ENCODE data around the gene ARHGEF10L.
A peak's percentile ranks its signal among the peaks of the same experiment; 100 is the strongest.
"Not testable (repeated sequence)": the region's sequence is repeated elsewhere in the genome, so short reads cannot be mapped to it uniquely, and the experiment has no call there.

ARHGEF10L gene, protein sequence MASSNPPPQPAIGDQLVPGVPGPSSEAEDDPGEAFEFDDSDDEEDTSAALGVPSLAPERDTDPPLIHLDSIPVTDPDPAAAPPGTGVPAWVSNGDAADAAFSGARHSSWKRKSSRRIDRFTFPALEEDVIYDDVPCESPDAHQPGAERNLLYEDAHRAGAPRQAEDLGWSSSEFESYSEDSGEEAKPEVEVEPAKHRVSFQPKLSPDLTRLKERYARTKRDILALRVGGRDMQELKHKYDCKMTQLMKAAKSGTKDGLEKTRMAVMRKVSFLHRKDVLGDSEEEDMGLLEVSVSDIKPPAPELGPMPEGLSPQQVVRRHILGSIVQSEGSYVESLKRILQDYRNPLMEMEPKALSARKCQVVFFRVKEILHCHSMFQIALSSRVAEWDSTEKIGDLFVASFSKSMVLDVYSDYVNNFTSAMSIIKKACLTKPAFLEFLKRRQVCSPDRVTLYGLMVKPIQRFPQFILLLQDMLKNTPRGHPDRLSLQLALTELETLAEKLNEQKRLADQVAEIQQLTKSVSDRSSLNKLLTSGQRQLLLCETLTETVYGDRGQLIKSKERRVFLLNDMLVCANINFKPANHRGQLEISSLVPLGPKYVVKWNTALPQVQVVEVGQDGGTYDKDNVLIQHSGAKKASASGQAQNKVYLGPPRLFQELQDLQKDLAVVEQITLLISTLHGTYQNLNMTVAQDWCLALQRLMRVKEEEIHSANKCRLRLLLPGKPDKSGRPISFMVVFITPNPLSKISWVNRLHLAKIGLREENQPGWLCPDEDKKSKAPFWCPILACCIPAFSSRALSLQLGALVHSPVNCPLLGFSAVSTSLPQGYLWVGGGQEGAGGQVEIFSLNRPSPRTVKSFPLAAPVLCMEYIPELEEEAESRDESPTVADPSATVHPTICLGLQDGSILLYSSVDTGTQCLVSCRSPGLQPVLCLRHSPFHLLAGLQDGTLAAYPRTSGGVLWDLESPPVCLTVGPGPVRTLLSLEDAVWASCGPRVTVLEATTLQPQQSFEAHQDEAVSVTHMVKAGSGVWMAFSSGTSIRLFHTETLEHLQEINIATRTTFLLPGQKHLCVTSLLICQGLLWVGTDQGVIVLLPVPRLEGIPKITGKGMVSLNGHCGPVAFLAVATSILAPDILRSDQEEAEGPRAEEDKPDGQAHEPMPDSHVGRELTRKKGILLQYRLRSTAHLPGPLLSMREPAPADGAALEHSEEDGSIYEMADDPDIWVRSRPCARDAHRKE (N-terminal part only)

DNA sequence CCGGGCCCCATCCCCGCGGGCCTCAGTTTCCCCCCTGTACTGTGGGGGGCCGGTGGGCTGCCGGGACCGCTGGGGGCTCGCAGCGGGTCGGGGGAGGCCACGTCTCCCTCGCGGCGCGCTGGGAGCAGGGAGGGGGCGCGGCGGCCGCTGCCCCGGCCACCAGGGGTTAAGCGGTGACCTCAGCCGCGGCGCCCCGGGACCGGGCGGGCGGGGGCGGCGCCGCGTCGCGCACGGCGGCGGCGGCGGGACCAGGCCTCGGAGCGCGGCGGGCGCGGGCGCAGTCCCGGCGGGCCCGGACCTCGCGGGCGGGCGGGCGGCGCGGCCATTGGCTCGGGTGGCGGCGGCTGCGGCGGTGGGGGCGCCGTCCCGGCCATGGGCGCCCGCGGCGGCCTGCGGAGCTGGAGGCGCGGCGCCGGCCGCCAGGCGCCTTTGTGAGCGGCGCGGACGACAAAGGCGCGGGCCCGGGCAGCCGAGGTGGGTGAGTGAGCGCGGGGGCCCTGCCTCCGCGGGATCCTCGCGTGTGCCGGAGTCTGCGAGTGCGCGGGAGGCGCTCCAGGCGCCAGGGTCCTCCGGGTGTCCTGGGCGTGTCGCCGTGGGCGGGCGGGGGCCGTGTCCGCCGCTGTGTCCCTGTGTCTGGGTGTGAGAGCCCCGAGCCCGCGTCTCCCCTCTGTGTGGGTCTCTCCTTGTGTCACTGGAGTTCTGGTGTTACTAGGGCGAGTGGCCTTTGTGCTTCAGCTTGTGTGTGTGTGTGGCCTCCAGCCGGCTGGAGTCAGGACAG is at the start of gene ARHGEF10L:
ARHGEF10L (plus strand) TSS at position 222 of the 778 bp plus-strand sequence. CDS start 40,898 bp downstream, outside the sequence.
- DNase-seq, result no peak

DNA sequence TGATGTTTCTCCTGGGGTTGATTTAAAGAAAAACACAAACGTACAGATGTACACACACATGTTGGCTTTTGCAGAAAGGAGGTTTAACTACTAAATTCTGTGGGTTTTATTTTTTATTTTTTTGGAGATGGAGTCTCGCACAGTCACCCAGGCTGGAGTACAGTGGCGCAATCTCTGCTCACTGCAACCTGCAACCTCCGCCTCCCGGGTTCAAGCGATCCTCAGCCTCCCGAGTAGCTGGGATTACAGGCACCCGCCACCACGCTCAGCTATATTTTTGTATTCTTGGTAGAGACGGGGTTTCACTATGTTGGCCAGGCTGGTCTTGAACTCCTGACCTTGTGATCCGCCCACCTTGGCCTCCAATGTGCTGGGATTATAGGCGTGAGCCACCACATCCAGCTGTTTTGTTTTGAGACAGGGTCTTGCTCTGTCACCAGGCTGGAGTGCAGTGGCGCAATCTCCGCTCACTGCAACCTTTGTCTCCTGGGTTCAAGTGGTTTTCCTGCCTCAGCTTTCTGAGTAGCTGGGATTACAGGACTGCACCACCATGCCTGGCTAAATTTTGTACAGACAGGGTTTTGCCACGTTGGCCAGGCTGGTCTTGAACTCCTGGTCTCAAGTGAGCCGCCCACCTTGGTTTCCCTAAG is 49.6 kb upstream of the ARHGEF10L start:
- DNase-seq, result not testable (repeated sequence)

DNA sequence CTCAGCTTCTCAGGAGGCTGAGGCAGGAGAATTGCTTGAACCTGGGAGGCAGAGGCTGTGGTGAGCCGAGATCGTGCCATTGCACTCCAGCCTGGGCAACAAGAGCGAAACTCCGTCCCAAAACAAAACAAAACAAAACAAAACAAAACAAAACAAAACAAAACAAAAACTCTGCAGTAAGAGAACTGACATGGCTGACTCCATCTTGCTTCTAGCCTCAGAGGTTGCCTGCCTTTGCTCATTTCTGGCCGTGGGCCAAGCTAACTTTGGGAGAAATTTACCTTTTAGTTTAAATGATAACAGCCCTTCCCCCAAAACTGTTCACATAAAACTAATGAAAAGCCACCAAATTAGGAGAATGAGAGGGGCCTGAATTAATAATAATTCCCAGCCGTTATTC is 48.8 kb upstream of the ARHGEF10L start:
- DNase-seq, result not testable (repeated sequence)

DNA sequence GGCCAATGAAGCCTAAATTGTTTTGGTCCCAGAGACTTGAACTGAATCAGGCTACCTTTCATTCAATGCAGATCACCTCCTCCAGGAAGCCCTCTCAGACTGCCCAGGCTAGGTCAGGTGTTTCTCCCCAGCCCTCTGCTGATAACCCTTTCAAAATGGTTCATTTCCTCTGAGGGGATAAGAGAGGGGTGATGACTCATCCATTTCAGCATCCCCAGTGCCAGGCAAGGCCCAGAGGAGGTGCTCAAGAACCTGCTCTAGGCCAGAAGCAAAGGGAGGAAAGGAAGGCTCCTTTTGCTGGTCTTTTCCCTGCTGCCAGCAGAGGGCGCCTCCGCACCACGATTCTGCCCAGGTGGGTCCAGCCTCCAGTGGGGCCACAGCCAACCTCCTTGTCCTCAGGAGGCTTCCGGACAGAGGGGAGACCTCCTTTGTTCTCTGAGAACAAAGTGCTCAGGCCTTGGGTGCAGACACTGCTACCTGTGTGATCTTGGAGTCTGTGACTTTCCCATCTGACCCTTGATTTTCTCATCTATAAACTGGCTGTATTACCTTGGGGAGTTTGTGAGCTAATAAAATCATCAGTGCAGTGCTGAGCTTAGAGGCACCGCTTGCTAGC is 45.3 kb upstream of the ARHGEF10L start:
- peak; percentile 51 for DNase-seq

DNA sequence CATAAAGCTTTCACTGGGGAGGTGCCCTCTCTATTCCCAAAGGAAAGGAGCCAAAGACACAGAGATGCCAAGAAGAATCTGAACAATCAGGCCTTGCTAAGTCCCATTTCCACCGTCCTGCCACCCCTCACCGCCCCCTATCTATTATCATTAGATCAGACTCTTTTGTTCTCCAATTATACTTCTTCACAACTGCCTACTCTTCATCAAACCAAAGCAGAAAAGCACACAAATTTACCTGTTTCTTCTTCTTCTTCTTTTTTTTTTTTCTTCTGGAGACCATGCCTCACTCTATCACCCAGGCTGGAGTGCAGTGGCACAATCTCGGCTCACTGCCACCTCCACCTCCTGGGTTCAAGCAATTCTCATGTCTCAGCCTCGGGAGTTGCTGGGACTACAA is 43.1 kb upstream of the ARHGEF10L start:
- no peak for DNase-seq

DNA sequence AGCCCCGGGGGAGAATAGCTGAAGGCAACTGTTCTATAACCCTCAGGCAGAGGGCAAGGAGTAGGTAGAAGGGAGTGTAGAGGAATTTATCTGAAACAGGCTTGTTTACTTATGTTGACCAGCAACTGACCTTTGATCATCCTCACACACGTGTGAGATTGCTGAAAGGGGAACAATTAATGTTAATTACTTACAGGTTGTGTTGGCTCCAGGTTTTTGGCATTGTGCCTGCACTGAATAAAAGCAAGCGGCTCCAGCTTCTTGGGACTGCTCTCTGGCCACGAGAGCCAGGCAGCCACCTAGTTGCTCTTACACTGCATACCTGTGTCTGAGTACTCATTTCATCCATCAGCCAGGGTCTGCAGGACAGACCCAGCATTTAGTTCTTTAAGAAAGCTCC is 41.3 kb upstream of the ARHGEF10L start:
- no peak for DNase-seq

DNA sequence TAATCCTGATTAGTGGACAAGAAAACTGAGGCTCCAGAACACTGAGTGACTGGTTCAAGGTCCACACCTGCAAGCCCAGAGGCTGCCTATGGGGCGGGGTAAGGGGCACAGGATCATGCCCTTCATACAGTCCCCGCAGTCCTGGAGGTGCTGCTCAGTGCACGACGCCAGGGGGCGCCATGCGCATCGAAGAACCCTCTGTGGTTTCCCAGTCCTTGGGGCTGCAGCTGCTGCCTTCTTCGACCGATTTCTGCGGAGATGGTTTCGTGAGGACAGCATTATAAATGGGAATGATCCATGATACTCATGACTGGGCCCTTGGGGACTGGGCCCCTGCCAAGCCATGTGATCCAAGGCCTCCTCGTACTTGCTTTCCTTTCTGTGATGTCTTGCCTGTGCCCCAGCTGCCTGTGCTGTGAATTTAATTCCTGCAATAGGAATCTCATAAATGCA is 37.1 kb upstream of the ARHGEF10L start:
- peak; percentile 55 for DNase-seq

DNA sequence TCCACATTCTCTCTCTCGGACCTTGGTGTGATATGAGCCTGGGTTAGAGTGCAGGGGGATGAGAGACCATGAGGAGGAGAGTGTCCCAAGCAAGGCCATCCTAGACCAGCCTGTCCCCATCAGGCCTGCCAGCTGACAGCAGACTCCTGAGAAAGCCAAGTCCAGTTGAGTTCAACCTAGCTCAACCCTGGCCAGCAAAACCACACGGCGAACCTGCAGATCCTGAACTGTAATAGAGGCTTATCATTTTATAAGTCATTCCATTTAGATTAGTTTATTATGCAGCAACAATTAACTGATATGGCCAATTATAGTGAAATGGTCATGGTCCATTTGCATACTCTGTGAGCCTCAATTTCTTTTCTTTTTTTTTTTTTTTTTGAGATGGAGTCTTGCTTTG is 36.4 kb upstream of the ARHGEF10L start:
- no peak for DNase-seq

DNA sequence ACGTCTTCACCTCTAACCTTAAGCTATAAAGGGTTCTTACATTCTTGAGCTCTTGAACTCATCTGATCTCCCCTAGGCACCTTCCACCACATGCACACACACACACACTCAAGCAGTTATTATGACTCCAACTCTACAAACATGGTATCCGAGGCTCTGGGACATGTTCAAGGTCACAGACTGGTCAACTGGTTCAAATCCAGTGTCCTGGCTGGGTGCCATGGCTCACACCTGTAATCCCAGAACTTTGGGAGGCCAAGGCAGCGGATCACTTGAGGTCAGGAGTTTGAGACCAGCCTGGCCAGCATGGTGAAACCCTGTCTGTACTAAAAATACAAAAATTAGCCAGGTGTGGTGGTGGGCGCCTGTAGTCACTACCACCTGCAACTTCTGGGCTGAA is 32.3 kb upstream of the ARHGEF10L start:
- DNase-seq, result not testable (repeated sequence)

DNA sequence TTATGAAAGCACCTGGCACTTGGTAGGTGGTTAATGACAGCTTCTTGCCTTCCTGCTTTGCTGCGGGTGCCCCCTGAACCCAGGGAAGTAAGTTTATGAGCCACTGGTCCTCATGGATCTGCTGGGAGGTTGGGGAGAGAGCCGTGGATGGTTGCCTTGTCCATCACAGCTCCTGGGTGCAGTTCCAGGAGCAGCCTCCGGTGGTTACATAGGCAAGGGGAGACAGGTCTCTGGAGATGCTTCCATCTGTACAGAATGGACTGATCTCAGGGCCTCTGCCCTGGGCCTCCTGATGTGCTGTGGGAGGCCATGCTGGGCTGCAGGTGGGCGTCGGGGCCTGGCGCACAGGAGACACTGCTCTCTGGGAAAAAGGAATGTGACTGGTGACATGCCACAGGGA is 31.6 kb upstream of the ARHGEF10L start:
- DNase-seq, result no peak

DNA sequence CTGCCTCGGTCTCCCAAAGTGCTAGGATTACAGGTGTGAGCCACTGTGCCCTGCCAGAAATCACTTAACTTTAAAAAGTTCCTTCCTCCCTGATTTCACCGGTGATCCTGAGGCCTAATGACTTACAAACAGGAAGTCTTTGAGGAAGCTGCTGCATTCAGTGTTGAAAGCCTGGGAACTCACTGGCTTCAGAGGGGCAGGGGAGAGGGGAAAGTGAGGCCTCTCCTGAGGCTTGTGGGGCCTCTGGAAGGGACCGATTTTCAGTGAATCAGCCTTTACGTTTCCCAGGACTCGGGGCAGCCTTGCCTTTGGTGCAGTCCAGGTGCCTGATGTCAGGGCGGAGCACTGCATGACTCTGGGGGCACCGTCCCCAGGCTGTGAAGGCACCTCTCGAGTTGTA is 30.1 kb upstream of the ARHGEF10L start:
- no peak for DNase-seq

DNA sequence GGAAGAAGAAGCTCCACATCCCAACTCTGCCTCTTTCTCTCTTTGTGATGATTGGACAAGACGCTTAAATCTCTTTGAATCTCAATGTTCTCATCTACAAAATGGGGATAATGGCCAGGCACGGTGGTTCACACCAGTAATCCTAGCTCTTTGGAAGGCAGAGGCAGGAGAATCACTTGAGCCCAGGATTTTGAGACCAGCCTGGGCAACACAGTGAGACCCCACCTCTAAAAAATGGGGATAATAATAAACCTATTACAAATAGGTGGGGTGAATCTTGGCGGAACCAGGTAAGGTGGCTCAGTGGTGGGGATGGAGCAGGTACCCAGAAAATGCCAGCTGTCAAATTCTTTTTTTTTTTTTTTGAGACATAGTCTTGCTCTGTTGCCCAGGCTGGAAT is 29.4 kb upstream of the ARHGEF10L start:
- no peak for DNase-seq

DNA sequence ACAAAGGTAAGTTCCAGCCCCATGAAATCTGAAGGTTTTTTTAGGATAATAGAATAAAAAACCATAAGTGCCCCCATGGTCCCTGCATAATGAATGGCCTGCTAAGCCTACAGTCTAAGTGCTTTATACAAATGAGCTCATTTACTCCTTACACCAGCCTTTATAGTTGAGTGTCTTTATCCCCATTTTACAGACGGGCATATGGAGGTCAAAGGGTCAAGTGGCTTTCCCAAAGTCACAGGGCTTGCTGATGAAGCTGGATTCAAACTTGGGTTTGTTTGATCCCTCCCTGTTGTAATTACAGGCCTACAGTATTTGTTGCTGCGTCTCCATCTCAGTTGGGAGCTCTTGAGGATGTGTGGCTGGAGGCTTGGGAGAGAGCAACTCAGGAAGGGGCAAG is 28.3 kb upstream of the ARHGEF10L start:
- no peak for DNase-seq

DNA sequence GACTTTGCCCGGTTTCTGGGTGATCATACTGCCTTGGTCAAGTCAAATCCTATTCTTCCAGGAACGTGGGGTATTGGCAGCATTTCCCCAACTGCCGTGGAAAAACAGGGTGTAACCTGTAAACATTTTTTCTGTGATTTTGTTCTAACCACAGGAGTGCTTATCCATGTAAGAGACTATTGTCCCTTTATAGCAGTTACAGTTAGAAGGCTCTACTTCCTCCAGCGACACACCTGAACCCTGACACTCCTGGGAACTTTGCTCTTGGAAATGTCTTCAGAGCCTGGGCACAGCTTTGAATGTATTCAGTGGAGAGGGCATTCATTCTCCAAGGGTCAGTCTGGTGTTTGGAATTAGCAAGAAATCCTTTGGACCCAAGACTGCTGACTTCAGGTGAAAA is 26.4 kb upstream of the ARHGEF10L start:
- DNase-seq, result no peak

DNA sequence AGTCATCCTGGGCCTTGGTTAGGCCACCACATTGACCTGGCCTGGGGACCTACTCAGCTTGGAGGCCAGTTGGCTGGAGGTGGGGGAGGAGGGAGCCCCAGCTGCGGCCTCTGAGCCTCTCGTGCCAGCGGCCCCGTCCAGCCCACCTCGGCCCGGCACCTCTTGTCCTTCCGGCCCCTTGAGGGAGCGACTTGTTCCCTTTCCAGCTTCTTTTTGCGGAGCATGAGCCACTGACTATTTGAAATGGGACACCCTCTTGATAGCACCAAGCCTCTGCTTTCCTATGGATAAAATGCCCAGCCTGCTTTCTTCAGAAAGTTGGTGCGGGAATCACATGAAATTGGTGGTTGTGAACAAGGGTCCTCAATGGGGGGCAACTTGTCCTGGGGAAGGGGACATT is 24.7 kb upstream of the ARHGEF10L start:
- DNase-seq, result no peak

DNA sequence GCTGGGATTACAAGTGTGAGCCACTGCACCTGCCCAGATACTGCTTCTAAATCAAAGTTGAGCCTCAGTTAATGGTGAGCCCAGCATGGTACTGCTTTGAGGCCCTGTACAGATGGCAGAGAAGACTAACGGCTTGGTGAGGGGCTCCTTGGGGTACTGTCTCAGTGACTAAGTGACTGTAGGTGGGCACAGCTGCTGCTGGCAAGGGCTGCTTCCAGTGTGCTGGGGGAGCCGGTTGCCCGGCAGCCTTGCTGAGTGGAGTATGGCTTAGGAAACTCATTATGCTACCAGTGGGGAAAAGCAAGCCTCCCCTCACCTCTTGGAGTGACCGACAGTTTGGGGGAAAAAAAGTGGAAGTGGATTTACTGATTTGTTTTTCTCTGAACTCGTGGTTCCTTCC is 23.6 kb upstream of the ARHGEF10L start:
- no peak for DNase-seq

DNA sequence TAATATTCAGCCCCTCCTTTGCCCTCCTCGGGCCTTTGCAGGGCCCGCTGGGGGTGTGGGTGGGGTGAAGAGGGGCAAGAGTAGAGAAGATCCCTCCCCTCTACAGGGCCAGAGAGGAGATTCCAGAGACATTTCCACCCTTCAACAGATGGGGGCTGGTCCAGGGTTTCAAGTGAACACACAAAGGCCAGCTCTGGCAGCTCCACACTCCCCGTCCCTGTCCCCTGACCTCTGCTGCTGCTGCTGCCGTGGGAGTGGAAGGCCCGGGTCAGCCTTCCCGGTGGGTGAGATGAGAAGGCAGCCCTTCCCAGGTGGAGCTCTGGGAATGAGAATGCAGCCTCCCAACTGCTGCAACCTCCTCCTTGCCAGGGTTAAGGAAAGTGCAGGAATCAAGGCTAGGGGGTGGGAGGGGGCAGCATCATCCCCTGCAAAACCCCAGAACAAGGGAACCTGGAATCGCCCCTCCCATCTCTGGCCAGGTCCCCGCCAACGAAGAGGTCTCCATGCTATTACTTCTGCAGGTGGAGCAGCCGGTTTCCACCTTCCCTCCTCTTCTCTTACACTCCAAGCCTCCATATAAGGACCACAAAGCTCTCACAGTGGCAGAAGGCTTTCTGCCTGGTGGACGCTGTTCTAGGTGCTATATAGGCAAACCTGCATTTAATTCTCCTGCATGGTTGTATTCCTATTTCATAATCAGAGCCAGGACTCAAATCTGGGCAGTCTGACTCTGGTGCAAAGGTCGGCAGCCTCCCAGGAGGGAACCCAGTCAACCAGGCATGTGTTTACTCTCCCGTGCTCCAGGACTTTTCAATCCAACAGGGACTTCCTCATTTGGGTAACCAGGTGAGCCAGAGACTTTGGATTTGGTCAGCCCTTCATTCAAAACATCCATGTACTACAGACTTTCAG is 22.9 kb upstream of the ARHGEF10L start:
- no peak for DNase-seq

DNA sequence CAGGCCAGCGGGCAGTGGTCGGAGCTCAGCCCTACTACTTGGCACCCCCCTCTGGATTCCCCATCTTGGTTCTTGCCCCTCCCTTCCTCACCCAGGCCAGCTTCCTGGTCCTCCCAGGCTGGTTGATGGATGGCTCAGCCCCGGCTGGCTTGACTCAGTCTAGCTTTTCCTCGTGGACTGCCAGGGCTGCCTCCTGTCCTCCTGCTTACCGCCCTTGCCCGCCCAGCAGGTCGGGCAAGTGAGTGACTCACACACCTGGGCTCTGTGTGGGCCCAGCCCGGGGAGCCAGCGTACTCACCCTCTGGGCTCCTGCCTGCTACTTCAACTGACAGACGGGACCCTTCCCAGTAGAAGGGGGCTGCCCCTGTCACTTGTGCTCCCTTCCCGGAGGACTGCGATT is 19.5 kb upstream of the ARHGEF10L start:
- no peak for DNase-seq

DNA sequence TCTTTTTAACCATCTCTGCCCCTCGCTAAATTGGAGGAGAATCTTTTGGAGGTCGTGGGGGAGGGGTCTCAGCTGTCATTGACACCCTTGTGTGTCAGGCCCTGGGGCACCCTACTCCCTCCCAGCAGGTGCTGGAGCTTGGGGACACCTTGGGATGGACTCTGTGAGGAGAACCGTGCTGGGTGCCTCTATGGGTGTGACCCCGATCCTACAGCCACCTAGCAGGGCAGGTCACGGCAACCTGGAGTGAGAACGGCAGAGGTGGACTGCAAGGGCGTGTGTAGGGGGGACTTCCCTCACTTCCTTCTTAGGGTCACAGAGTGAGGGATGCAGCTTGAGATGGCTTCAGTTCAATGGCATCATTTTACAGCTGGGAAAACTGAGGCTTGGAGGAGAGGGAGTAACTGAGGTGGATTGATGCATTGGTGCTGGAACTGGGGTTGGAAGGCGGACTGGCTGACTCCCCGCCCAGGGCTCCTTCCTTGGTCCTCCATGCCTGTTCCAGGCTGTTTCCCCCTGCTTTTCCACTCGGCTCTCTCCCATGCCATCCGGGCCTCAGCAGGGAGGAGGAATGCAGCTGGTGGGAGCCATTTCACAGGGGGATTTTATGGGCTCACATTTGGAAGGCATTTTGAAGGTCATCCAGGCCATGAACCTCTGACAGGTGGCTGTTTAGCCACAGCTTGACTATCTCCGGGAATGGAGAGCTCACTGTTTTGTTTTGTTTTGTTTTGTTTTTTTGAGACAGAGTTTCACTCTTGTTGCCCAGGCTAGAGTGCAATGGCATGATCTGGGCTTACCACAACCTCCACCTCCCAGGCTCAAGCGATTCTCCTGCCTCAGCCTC is 18.8 kb upstream of the ARHGEF10L start:
- DNase-seq, result no peak

Measured in CD4-positive, alpha-beta T cell treated with Interleukin-15 for 1 hour (primary cell).